ENCODE results near the gene EEIG1. TPM values are rescaled to one million over a fixed set of nuclear protein-coding genes. Genes with fewer than 3 reads are reported as not detected.

Gene EEIG1
- total and polyA plus RNA-seq, 8 donors: 25.4 to 85.4 (median 62.1) TPM

- no peak overlapping the region for H3K4me3 ChIP-seq
- peak overlapping the region in 2 of 4 donors; percentile 8 to 95 for H3K27ac ChIP-seq
- ATAC-seq (no peak), DNase-seq (peak in 2 of 6 donors; percentile 30 to 38), FAIRE-seq (no peak)
- TF ChIP-seq CTCF (IDR thresholded peaks at IDR 0.05): no peak
- WGBS, 2 donors: 60 to 62% methylated on average over 3 of the region's 3 CpGs
- intact Hi-C loops (cut with DNase I): no loop called here
- peaks cover 30 to 52% (median 44%) of the 10 kb centered on the region in 3 donors for H3K4me1 ChIP-seq
- H3K36me3 ChIP-seq: no peaks in the 10 kb centered on the region
- no peaks in the 10 kb centered on the region for H3K9me3 ChIP-seq
- no peaks in the 10 kb centered on the region for H3K27me3 ChIP-seq
These were observed 18.5 kb downstream of the EEIG1 start for GRCh38 chr9:127962278-127962677.

- H3K27ac ChIP-seq: peak overlapping the region in 1 of 4 donors; percentile 95
- TF ChIP-seq CTCF (IDR thresholded peaks at IDR 0.05): no peak
These were observed 19.1 kb downstream of the EEIG1 start for GRCh38 chr9:127961613-127962155.

GRCh38 chr9:127961155-127961490, 19.7 kb downstream of the EEIG1 start:
- Histone ChIP-seq H3K36me3 (no peaks in the 10 kb centered on the region), H3K4me3 (no peak overlapping the region), H3K27me3 (no peaks in the 10 kb centered on the region), H3K27ac (peak overlapping the region in 2 of 4 donors; percentile 44 to 59), H3K9me3 (no peaks in the 10 kb centered on the region), H3K4me1 (peaks cover 21 to 41% (median 33%) of the 10 kb centered on the region in 3 donors)
- 86 to 95% methylated on average over 2 of the region's 2 CpGs for WGBS, 2 donors
- no peak for TF ChIP-seq CTCF (IDR thresholded peaks at IDR 0.05)
- FAIRE-seq: no peak
- no peak for ATAC-seq
- peak in 2 of 6 donors; percentile 32 to 54 for DNase-seq
- intact Hi-C loops (cut with DNase I): no loop called here

More at GRCh38 chr9:127961613-127962155, 19.1 kb downstream of the EEIG1 start:
- 93 to 95% methylated on average over 13 of the region's 13 CpGs for WGBS, 2 donors
- no peak for FAIRE-seq
- no peak for ATAC-seq
- no peaks in the 10 kb centered on the region for H3K9me3 ChIP-seq
- no peaks in the 10 kb centered on the region for H3K27me3 ChIP-seq
- peak in 2 of 6 donors; percentile 28 to 55 for DNase-seq
- H3K4me3 ChIP-seq: no peak overlapping the region
- no peaks in the 10 kb centered on the region for H3K36me3 ChIP-seq
- intact Hi-C loops (cut with DNase I): no loop called here
- peaks cover 24 to 46% (median 38%) of the 10 kb centered on the region in 3 donors for H3K4me1 ChIP-seq

GRCh38 chr9:127960410-127961154, 20.2 kb downstream of the EEIG1 start:
- no peak overlapping the region for H3K4me3 ChIP-seq
- FAIRE-seq: no peak
- TF ChIP-seq CTCF (IDR thresholded peaks at IDR 0.05): no peak
- 41 to 42% methylated on average over 10 to 11 of the region's 11 CpGs for WGBS, 2 donors
- no peaks in the 10 kb centered on the region for H3K9me3 ChIP-seq
- DNase-seq: peak in 2 of 6 donors; percentile 26 to 36
- peaks cover 21 to 41% (median 27%) of the 10 kb centered on the region in 3 donors for H3K4me1 ChIP-seq
- peak overlapping the region; percentile 16 to 66 (median 52) for H3K27ac ChIP-seq
- ATAC-seq: no peak
- no peaks in the 10 kb centered on the region for H3K36me3 ChIP-seq
- intact Hi-C loops (cut with DNase I): no loop called here
- H3K27me3 ChIP-seq: no peaks in the 10 kb centered on the region

All from pancreas (tissue), 10 donors.